Lung (tissue), 12 donors: ENCODE data around the gene ZBTB7B. TPM values are rescaled to one million over a fixed set of nuclear protein-coding genes. Genes with fewer than 3 reads are reported as not detected.

Experiments
- ATAC-seq: fragments of 200-7000 bp; cut with Tn5 transposase; one replicate; pipeline ENCODE4 v1.9.1; 2020; ENCODE audit warnings: moderate number of reproducible peaks; ENCODE audit not compliant: insufficient read depth, low FRiP score
- DNase-seq, 3 donors: peaks; one replicate each; pipeline ENCODE4 v3.0.0-alpha.2; 2013 to 2017
- H3K27ac ChIP-seq, 2 donors: one replicate each; pipeline ENCODE4 v1.5.1; 2013; ENCODE audit warnings: mild to moderate bottlenecking in 2 of 2, moderate library complexity in 2 of 2, control low read depth in 1 of 2, inconsistent platforms in 1 of 2, low read depth in 1 of 2, low read length in 1 of 2
- H3K27me3 ChIP-seq, 3 donors: one replicate each; pipeline ENCODE4 v1.5.1; 2013; ENCODE audit warnings: low read length in 2 of 3; ENCODE audit not compliant: control insufficient read depth in 3 of 3, insufficient read depth in 3 of 3
- H3K36me3 ChIP-seq, 4 donors: one replicate each; pipeline ENCODE4 v1.5.1; 2013; ENCODE audit warnings: low read length in 4 of 4, mild to moderate bottlenecking in 1 of 4, moderate library complexity in 1 of 4; ENCODE audit not compliant: control insufficient read depth in 4 of 4, insufficient read depth in 4 of 4
- H3K4me1 ChIP-seq, 5 donors: one replicate each; pipeline ENCODE4 v1.5.1; 2013; ENCODE audit warnings: low read length in 5 of 5, mild to moderate bottlenecking in 2 of 5, moderate library complexity in 1 of 5; ENCODE audit not compliant: control insufficient read depth in 5 of 5, insufficient read depth in 5 of 5
- H3K4me3 ChIP-seq: one replicate; pipeline ENCODE4 v1.5.1; 2013; ENCODE audit warnings: mild to moderate bottlenecking, control low read depth, moderate library complexity
- H3K9ac ChIP-seq, 2 donors: one replicate each; pipeline ENCODE4 v1.5.1; 2013; ENCODE audit warnings: low read length in 2 of 2, control low read depth in 1 of 2; ENCODE audit not compliant: insufficient read depth in 1 of 2
- H3K9me3 ChIP-seq, 4 donors: one replicate each; pipeline ENCODE4 v1.5.1; 2013; ENCODE audit warnings: low read length in 3 of 4, mild to moderate bottlenecking in 1 of 4, moderate library complexity in 1 of 4; ENCODE audit not compliant: control insufficient read depth in 4 of 4, insufficient read depth in 3 of 4
- CTCF ChIP-seq: IDR thresholded peaks from 2 replicates; pipeline ENCODE4 v1.5.1; 2012; ENCODE audit warnings: mild to moderate bottlenecking; ENCODE audit errors: control extremely low read depth, extremely low read depth
- WGBS, 2 donors: extraction: QIAGEN DNeasy Blood & Tissue Kit; methylation state at CpG; one replicate each; pipeline ENCODE4 v1.1.7; 2013; 5-methylcytosine and 5-hydroxymethylcytosine counted together
- polyA plus RNA-seq, 2 donors: library from polyadenylated mRNA; stranded (reverse); fragments of 200-250 nt; gene quantifications; one replicate each; pipeline ENCODE4 v1.2.1, GENCODE V29; 2013
- total RNA-seq, 2 donors: library from RNA; depleted of rRNA in 1 of 2; stranded (reverse); fragments of >200 nt in 1 of 2; gene quantifications; one replicate each; pipeline ENCODE4 v1.2.1, GENCODE V29; 2014 to 2021
- donor health status: control.
- donor health status: control.
- donor health status: Bipolar disorder and iron deficiency.
- donor health status: healthy.
- donor health status: DM: yes; HTN: yes; CAD: no.

ZBTB7B gene
- total and polyA plus RNA-seq, 4 donors: 41.9 to 83.3 (median 55.2) TPM

- DNase-seq (peak in 1 of 3 donors; percentile 39), ATAC-seq (no peak)
- Histone ChIP-seq H3K4me3 (peak overlapping the region; percentile 88), H3K9ac (peak overlapping the region; percentile 76 to 77), H3K27ac (peak overlapping the region; percentile 99), H3K4me1 (peaks cover 5 to 23% (median 6%) of the 10 kb centered on the region in 5 donors), H3K27me3 (no peaks in the 10 kb centered on the region), H3K36me3 (peaks cover 15 to 41% (median 32%) of the 10 kb centered on the region in 4 donors), H3K9me3 (no peaks in the 10 kb centered on the region)
- WGBS, 2 donors: 3 to 4% methylated on average over 25 of the region's 25 CpGs
- no peak for TF ChIP-seq CTCF
Measured at GRCh38 chr1:154962156-154962749, 40.3 kb upstream of the ZBTB7B start.

- Histone ChIP-seq H3K36me3 (peaks cover 18 to 47% (median 38%) of the 10 kb centered on the region in 4 donors), H3K9ac (peak overlapping the region in 1 of 2 donors; percentile 76), H3K27me3 (no peaks in the 10 kb centered on the region), H3K9me3 (no peaks in the 10 kb centered on the region), H3K4me1 (peaks cover 5 to 22% (median 9%) of the 10 kb centered on the region in 5 donors), H3K27ac (no peak overlapping the region), H3K4me3 (no peak overlapping the region)
- WGBS, 2 donors: 68 to 84% methylated on average over 6 of the region's 6 CpGs
- no peak for ATAC-seq
- no peak for DNase-seq
- TF ChIP-seq CTCF: no peak
Measured at GRCh38 chr1:154962795-154963330, 39.7 kb upstream of the ZBTB7B start.

DNA sequence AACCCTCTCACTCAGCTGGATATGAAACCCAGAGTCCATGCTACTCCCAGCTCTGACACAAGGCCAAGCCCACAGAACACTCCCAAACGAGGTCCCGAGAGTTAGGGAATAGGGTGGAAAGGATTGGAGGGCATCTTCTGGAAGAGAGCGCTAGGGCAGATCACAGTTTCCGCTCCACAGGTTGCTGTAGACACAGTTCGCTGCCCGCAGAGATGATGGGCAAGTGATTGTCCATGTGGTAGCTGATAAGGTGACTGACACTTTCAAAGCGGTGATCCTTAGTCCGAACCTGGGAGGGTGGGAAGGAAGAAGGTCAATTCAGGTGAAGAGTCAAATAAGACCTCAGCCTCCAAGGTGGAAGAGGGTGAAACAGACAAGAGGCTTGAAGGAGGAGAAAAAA, 39.0 kb upstream of the ZBTB7B start:
- ATAC-seq (no peak), DNase-seq (no peak)
- TF ChIP-seq CTCF: no peak
- Histone ChIP-seq H3K9me3 (no peaks in the 10 kb centered on the region), H3K27ac (no peak overlapping the region), H3K36me3 (peaks cover 18 to 52% (median 38%) of the 10 kb centered on the region in 4 donors), H3K9ac (no peak overlapping the region), H3K4me1 (peaks cover 5 to 24% (median 9%) of the 10 kb centered on the region in 5 donors), H3K27me3 (no peaks in the 10 kb centered on the region), H3K4me3 (no peak overlapping the region)
- 88 to 90% methylated on average over 8 of the region's 8 CpGs for WGBS, 2 donors

DNA sequence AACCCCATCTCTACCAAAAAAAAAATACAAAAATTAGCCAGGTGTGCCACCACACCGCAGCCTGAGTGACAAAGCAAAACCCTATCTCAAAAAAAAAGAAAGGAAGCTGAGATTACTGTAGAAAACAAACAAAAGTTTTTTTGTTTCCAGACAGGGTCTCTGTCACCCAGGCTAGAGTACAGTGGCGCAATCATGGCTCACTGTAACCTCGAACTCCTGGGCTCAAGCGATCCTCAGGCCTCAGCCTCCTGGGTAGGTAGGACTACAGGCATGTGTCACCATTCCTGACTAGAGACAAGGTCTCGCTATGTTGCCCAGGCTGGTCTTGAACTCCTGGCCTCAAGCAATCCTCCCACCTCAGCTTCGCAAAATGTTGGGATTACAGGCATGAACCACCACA, 38.2 kb upstream of the ZBTB7B start:
- DNase-seq (no peak), ATAC-seq (no peak)
- H3K36me3 ChIP-seq: peaks cover 18 to 54% (median 35%) of the 10 kb centered on the region in 4 donors
- H3K27ac ChIP-seq: no peak overlapping the region
- no peak overlapping the region for H3K4me3 ChIP-seq
- no peak overlapping the region for H3K9ac ChIP-seq
- H3K9me3 ChIP-seq: no peaks in the 10 kb centered on the region
- H3K4me1 ChIP-seq: peaks cover 5 to 31% (median 15%) of the 10 kb centered on the region in 5 donors
- TF ChIP-seq CTCF: no peak
- 88 to 90% methylated on average over 6 of the region's 6 CpGs for WGBS, 2 donors
- no peaks in the 10 kb centered on the region for H3K27me3 ChIP-seq
